ENCODE measurements around the gene ADGRL1. TPM values are rescaled to one million over a fixed set of nuclear protein-coding genes. Genes with fewer than 3 reads are reported as not detected.
A peak's percentile ranks its signal among the peaks of the same experiment; 100 is the strongest.
"Not testable (repeated sequence)": the region's sequence is repeated elsewhere in the genome, so short reads cannot be mapped to it uniquely, and the experiment has no call there.

ADGRL1 gene
- polyA plus RNA-seq (2013, experiment 1 of 2) = 8.3 TPM
- 9.0 TPM for polyA plus RNA-seq (2013, experiment 2 of 2)

- not testable (repeated sequence) for H2BK12ac ChIP-seq (ENCODE audit: low read length in 2 of 2); H2BK5ac ChIP-seq (ENCODE audit: low read depth, low read length, poor library complexity, severe bottlenecking); H3K36me3 ChIP-seq (ENCODE audit: control insufficient read depth in 1 of 2, insufficient read depth in 2 of 2, low read depth in 1 of 2, low read length in 2 of 2); DNase-seq; H3K23ac ChIP-seq (ENCODE audit: low read length in 2 of 2); H3K9me3 ChIP-seq (ENCODE audit: control insufficient read depth, low read length); H2AK5ac ChIP-seq (ENCODE audit: low read length, severe bottlenecking)
- peak within 1 kb of the TSS in 1 of 2 experiments; percentile 84 for H3K14ac ChIP-seq (ENCODE audit: low read length in 2 of 2)
- H3K4me3 ChIP-seq (ENCODE audit: insufficient read depth in 1 of 2, low read depth in 1 of 2, low read length in 2 of 2) = peak within 1 kb of the TSS; percentile 75 to 79
- H2BK15ac ChIP-seq (ENCODE audit: low read depth, poor library complexity, severe bottlenecking) = peak within 1 kb of the TSS; percentile 80
- peak within 1 kb of the TSS; percentile 75 for H3K9ac ChIP-seq (ENCODE audit: low read length)
- H3K4ac ChIP-seq (ENCODE audit: low read depth in 1 of 2, low read length in 2 of 2) = peak within 1 kb of the TSS in 1 of 2 experiments; percentile 41
- H3K79me1 ChIP-seq (replicated peaks; ENCODE audit: low read length, poor library complexity, severe bottlenecking) = peaks cover 11% of the 10 kb centered on the region
- H4K91ac ChIP-seq (ENCODE audit: low read length) = peak within 1 kb of the TSS; percentile 50
- H2BK120ac ChIP-seq (ENCODE audit: low read depth, low read length) = peak within 1 kb of the TSS; percentile 73
- H4K8ac ChIP-seq (ENCODE audit: low read length) = peak within 1 kb of the TSS; percentile 49
- peaks cover 0 to 23% of the 10 kb centered on the region in 2 experiments for H3K27me3 ChIP-seq (ENCODE audit: control insufficient read depth in 1 of 2, insufficient read depth in 1 of 2, low read length in 2 of 2)
- H3K18ac ChIP-seq (ENCODE audit: low read depth in 1 of 2, low read length in 2 of 2) = peak within 1 kb of the TSS; percentile 75 to 80
- peaks cover 16% of the 10 kb centered on the region for H3K4me1 ChIP-seq (ENCODE audit: control insufficient read depth, insufficient read depth, low read depth, low read length)
- peak within 1 kb of the TSS; percentile 66 for H2AFZ ChIP-seq (ENCODE audit: low read depth, low read length)
- H3K27ac ChIP-seq (ENCODE audit: low read length, poor library complexity, severe bottlenecking) = peak within 1 kb of the TSS; percentile 90
- under 1% methylated on average over 54 of the region's 96 CpGs for WGBS
- H3K4me2 ChIP-seq (ENCODE audit: low read length, poor library complexity, severe bottlenecking) = peak within 1 kb of the TSS; percentile 91
These were observed at the start of gene ADGRL1 for GRCh38 chr19:14205452-14206287. Gene ADGRL1 (minus strand): TSS chr19:14206169. CDS start chr19:14183602, 22,567 bp downstream.

- not testable (repeated sequence) for DNase-seq; H4K8ac ChIP-seq (ENCODE audit: low read length); H2BK120ac ChIP-seq (ENCODE audit: low read depth, low read length); H2BK5ac ChIP-seq (ENCODE audit: low read depth, low read length, poor library complexity, severe bottlenecking); H2AFZ ChIP-seq (ENCODE audit: low read depth, low read length); H3K14ac ChIP-seq (ENCODE audit: low read length in 2 of 2); H3K18ac ChIP-seq (ENCODE audit: low read depth in 1 of 2, low read length in 2 of 2); H3K4me1 ChIP-seq (ENCODE audit: control insufficient read depth, insufficient read depth, low read depth, low read length); H2AK5ac ChIP-seq (ENCODE audit: low read length, severe bottlenecking); H3K4me2 ChIP-seq (ENCODE audit: low read length, poor library complexity, severe bottlenecking); H3K9me3 ChIP-seq (ENCODE audit: control insufficient read depth, low read length); H3K4me3 ChIP-seq (ENCODE audit: insufficient read depth in 1 of 2, low read depth in 1 of 2, low read length in 2 of 2); H3K23ac ChIP-seq (ENCODE audit: low read length in 2 of 2); H3K4ac ChIP-seq (ENCODE audit: low read depth in 1 of 2, low read length in 2 of 2); H2BK15ac ChIP-seq (ENCODE audit: low read depth, poor library complexity, severe bottlenecking); H2BK12ac ChIP-seq (ENCODE audit: low read length in 2 of 2); H4K91ac ChIP-seq (ENCODE audit: low read length); H3K79me1 ChIP-seq (replicated peaks; ENCODE audit: low read length, poor library complexity, severe bottlenecking); H3K27ac ChIP-seq (ENCODE audit: low read length, poor library complexity, severe bottlenecking); H3K9ac ChIP-seq (ENCODE audit: low read length); H3K36me3 ChIP-seq (ENCODE audit: control insufficient read depth in 1 of 2, insufficient read depth in 2 of 2, low read depth in 1 of 2, low read length in 2 of 2)
- peaks cover 6 to 19% of the 10 kb centered on the region in 2 experiments for H3K27me3 ChIP-seq (ENCODE audit: control insufficient read depth in 1 of 2, insufficient read depth in 1 of 2, low read length in 2 of 2)
- WGBS = 29% methylated on average over 1 of the region's 1 CpG
These were observed 49.3 kb upstream of the ADGRL1 start for GRCh38 chr19:14255316-14255715.

- H4K8ac ChIP-seq (ENCODE audit: low read length); H2BK5ac ChIP-seq (ENCODE audit: low read depth, low read length, poor library complexity, severe bottlenecking); H3K79me1 ChIP-seq (replicated peaks; ENCODE audit: low read length, poor library complexity, severe bottlenecking); H3K4me1 ChIP-seq (ENCODE audit: control insufficient read depth, insufficient read depth, low read depth, low read length); H4K91ac ChIP-seq (ENCODE audit: low read length); H3K27ac ChIP-seq (ENCODE audit: low read length, poor library complexity, severe bottlenecking); H3K9me3 ChIP-seq (ENCODE audit: control insufficient read depth, low read length); H3K4ac ChIP-seq (ENCODE audit: low read depth in 1 of 2, low read length in 2 of 2); H3K4me3 ChIP-seq (ENCODE audit: insufficient read depth in 1 of 2, low read depth in 1 of 2, low read length in 2 of 2); H3K4me2 ChIP-seq (ENCODE audit: low read length, poor library complexity, severe bottlenecking); H3K18ac ChIP-seq (ENCODE audit: low read depth in 1 of 2, low read length in 2 of 2); H3K14ac ChIP-seq (ENCODE audit: low read length in 2 of 2); H2BK12ac ChIP-seq (ENCODE audit: low read length in 2 of 2); H3K23ac ChIP-seq (ENCODE audit: low read length in 2 of 2); H2BK120ac ChIP-seq (ENCODE audit: low read depth, low read length); H3K9ac ChIP-seq (ENCODE audit: low read length); H3K36me3 ChIP-seq (ENCODE audit: control insufficient read depth in 1 of 2, insufficient read depth in 2 of 2, low read depth in 1 of 2, low read length in 2 of 2); H2AK5ac ChIP-seq (ENCODE audit: low read length, severe bottlenecking); H2AFZ ChIP-seq (ENCODE audit: low read depth, low read length); H2BK15ac ChIP-seq (ENCODE audit: low read depth, poor library complexity, severe bottlenecking): not testable (repeated sequence)
- peak; percentile 33 for DNase-seq
- WGBS = 23% methylated on average over 11 of the region's 19 CpGs
- peaks cover 0 to 19% of the 10 kb centered on the region in 2 experiments for H3K27me3 ChIP-seq (ENCODE audit: control insufficient read depth in 1 of 2, insufficient read depth in 1 of 2, low read length in 2 of 2)
These were observed 48.0 kb upstream of the ADGRL1 start for GRCh38 chr19:14253822-14254599.

- H2BK120ac ChIP-seq (ENCODE audit: low read depth, low read length); H3K9ac ChIP-seq (ENCODE audit: low read length); H2BK15ac ChIP-seq (ENCODE audit: low read depth, poor library complexity, severe bottlenecking); H3K9me3 ChIP-seq (ENCODE audit: control insufficient read depth, low read length); H2AFZ ChIP-seq (ENCODE audit: low read depth, low read length); DNase-seq; H3K79me1 ChIP-seq (replicated peaks; ENCODE audit: low read length, poor library complexity, severe bottlenecking); H3K4ac ChIP-seq (ENCODE audit: low read depth in 1 of 2, low read length in 2 of 2); H3K4me2 ChIP-seq (ENCODE audit: low read length, poor library complexity, severe bottlenecking); H2AK5ac ChIP-seq (ENCODE audit: low read length, severe bottlenecking); H4K91ac ChIP-seq (ENCODE audit: low read length); H3K18ac ChIP-seq (ENCODE audit: low read depth in 1 of 2, low read length in 2 of 2); H3K27ac ChIP-seq (ENCODE audit: low read length, poor library complexity, severe bottlenecking); H4K8ac ChIP-seq (ENCODE audit: low read length); H3K14ac ChIP-seq (ENCODE audit: low read length in 2 of 2); H3K36me3 ChIP-seq (ENCODE audit: control insufficient read depth in 1 of 2, insufficient read depth in 2 of 2, low read depth in 1 of 2, low read length in 2 of 2); H2BK12ac ChIP-seq (ENCODE audit: low read length in 2 of 2); H3K23ac ChIP-seq (ENCODE audit: low read length in 2 of 2); H2BK5ac ChIP-seq (ENCODE audit: low read depth, low read length, poor library complexity, severe bottlenecking); H3K4me3 ChIP-seq (ENCODE audit: insufficient read depth in 1 of 2, low read depth in 1 of 2, low read length in 2 of 2): not testable (repeated sequence)
- peaks cover 0 to 24% of the 10 kb centered on the region in 2 experiments for H3K27me3 ChIP-seq (ENCODE audit: control insufficient read depth in 1 of 2, insufficient read depth in 1 of 2, low read length in 2 of 2)
- peaks cover 16% of the 10 kb centered on the region for H3K4me1 ChIP-seq (ENCODE audit: control insufficient read depth, insufficient read depth, low read depth, low read length)
- WGBS = no CpG with 5 or more reads among the region's 2 CpGs
These were observed 46.2 kb upstream of the ADGRL1 start for GRCh38 chr19:14252136-14252535.

Measured in mesenchymal stem cell (in vitro differentiated cells and primary cell).